Measurements from ENCODE around the gene EEF1G.

Gene EEF1G

DNA sequence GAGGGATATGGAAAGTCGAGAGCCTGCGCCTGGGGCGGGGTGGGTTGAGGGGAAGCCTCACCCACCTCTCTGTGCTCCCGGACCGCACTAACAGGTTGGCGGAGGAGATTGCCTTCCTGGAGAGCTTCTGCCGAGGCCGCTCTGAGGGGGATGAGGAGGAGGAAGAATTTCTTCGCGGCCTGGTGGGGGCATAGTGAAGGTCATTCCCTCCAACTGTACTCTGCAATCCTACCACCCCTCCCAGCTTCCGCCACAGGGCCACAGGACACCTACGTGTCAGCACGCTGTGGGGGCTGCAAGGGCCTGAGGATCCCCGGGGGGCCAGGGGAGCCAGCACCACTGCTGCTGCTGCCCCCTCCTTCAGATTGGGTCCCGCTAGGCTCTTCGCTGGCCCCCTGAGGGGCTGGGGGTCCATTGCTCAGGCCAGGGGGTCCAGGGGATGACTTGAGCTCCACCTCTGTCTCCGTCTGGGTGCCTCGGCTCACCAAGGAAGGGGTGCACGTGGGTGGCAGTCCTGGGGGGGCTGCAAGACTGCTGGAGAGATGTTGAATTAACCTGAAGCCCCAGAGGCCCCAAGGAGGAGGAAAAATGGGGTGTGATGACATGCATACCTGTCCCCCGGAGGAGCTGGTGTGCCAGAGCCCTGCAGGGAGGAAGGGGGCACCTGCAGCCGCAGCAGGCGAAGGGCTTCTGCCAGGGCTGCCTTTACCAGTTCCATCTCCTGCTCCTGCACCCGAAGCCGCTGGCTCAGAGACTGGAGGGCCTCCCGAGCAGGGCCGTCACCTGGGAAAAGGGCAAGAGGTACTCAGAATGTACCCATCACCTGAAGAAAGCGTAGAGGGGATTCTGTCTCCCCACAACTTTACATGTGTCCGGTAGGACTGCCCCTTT is 37.4 kb upstream of the EEF1G start:
- CTCF ChIA-PET: interaction anchor here (0.5 to 1.8 kb wide), 12 partner anchors 9 to 459 kb away, joined by 3 to 16 read pairs (median 4); partner anchors contain the start of genes MTA2 and TUT1
- DNase-seq (ENCODE audit: extremely low spot score): no peak
- TF ChIP-seq CTBP1 (IDR thresholded peaks at IDR 0.05; ENCODE audit: borderline replicate concordance) (no peak), HDGF (IDR thresholded peaks at IDR 0.05; ENCODE audit: borderline replicate concordance) (no peak), TARDBP (IDR thresholded peaks at IDR 0.05) (no peak), SUZ12 (IDR thresholded peaks at IDR 0.05) (no peak), ZNF384 (IDR thresholded peaks at IDR 0.05) (no peak), L3MBTL2 (conservative IDR thresholded peaks at IDR 0.05) (no peak)
- POLR2A ChIA-PET: interaction anchor here (0.9 to 3.0 kb wide), 16 partner anchors 9 to 230 kb away, joined by 3 to 21 read pairs (median 6); partner anchors contain the start of genes B3GAT3, C11orf98, CSKMT and GANAB

DNA sequence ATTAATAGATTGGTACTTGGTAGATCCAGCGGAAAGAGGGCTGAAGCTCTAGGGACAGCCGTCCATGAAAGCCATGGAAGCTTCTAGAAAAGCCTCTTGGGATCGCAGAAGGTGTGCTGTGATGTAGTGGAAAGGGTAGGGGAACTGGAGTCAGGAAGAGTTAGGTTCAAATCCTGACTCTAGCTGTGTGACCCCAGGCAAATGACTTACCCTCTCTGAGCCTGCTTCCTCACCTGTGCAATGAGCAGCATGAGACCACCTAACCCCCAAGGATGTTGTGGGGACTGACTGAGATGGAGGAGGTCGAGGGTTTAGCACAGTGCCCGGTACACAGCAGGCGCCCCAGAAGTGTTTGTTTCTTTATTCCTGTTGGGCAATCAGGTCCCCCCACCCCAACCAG is 36.7 kb upstream of the EEF1G start:
- TF ChIP-seq LEF1 (IDR thresholded peaks at IDR 0.05; ENCODE audit: borderline replicate concordance) (no peak), FOXA1 (IDR thresholded peaks at IDR 0.05) (no peak), FOXM1 (IDR thresholded peaks at IDR 0.05; ENCODE audit: borderline replicate concordance) (0 out of 2 replicates have a peak, but pooled peaks have one; percentile 10)
- no peak for DNase-seq (ENCODE audit: extremely low spot score)
- CTCF ChIA-PET: interaction anchor here (1.0 to 1.8 kb wide), 3 partner anchors 9 to 19 kb away, joined by 3 to 16 read pairs (median 4); partner anchors contain the start of gene TUT1
- POLR2A ChIA-PET: interaction anchor here (0.9 to 2.3 kb wide), 5 partner anchors 10 to 79 kb away, joined by 3 to 10 read pairs (median 8); partner anchors contain the start of genes GANAB, LRRN4CL and TUT1

DNA sequence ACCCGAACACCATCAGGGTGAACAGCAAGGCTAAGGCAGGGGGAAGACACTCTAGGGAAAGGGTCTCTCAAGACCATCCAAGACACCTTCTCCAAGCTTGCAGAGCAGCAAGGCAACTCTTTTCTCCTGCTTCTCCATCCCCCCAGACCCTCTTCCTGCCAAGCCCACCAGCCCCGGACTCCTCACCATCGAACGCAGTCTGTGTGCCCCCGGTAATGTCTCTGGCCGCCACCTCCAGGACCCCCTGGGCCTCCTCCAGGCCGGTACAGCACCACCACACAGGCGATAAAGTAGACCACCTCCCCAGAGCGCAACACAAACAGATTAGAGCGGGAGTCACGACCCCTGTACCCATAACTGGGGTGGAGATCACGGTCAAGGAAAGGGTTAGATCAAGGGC is 35.1 kb upstream of the EEF1G start:
- TF ChIP-seq ZNF384 (IDR thresholded peaks at IDR 0.05) (no peak), SP1 (IDR thresholded peaks at IDR 0.05) (no peak), CTBP1 (IDR thresholded peaks at IDR 0.05; ENCODE audit: borderline replicate concordance) (no peak), L3MBTL2 (conservative IDR thresholded peaks at IDR 0.05) (no peak), BHLHE40 (IDR thresholded peaks at IDR 0.05; ENCODE audit: borderline replicate concordance) (no peak), FOXM1 (IDR thresholded peaks at IDR 0.05; ENCODE audit: borderline replicate concordance) (no peak), FOXK2 (IDR thresholded peaks at IDR 0.05) (no peak), LEF1 (IDR thresholded peaks at IDR 0.05; ENCODE audit: borderline replicate concordance) (no peak), TARDBP (IDR thresholded peaks at IDR 0.05) (no peak), FOXA1 (IDR thresholded peaks at IDR 0.05) (no peak), NFRKB (IDR thresholded peaks at IDR 0.05) (no peak), ELF4 (IDR thresholded peaks at IDR 0.05) (no peak), SUZ12 (IDR thresholded peaks at IDR 0.05) (no peak), HDGF (IDR thresholded peaks at IDR 0.05; ENCODE audit: borderline replicate concordance) (no peak), ARNT (IDR thresholded peaks at IDR 0.05) (no peak)
- TF ChIP-seq, protein P1, sequence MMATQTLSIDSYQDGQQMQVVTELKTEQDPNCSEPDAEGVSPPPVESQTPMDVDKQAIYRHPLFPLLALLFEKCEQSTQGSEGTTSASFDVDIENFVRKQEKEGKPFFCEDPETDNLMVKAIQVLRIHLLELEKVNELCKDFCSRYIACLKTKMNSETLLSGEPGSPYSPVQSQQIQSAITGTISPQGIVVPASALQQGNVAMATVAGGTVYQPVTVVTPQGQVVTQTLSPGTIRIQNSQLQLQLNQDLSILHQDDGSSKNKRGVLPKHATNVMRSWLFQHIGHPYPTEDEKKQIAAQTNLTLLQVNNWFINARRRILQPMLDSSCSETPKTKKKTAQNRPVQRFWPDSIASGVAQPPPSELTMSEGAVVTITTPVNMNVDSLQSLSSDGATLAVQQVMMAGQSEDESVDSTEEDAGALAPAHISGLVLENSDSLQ (IDR thresholded peaks at IDR 0.05): no peak
- ChIA-PET CTCF (no interaction called here), POLR2A (interaction anchor here (1.7 to 2.3 kb wide), 2 partner anchors 17 to 153 kb away, joined by 4 to 10 read pairs; partner anchors contain the start of genes POLR2G and TUT1)
- DNase-seq (ENCODE audit: extremely low spot score): no peak

DNA sequence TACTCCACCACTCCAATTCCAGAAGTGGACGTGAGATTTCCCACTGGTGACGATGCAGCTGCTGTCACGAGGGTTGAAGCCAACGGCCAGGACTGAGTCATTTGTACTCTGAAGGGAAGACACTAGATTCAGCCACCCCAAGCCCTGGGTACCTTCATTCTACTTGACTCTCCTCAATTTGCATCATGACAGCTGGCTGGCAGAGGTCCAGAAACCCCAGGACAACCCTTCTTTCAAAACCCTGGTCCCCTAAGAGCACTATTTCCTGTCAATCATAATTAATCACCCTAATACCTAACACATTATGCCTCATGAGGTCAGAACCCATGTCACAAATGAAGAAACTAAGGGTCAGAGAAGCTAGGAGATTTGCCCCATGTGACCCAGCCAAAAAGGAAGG is 34.0 kb upstream of the EEF1G start:
- no peak for TF ChIP-seq CTBP1 (IDR thresholded peaks at IDR 0.05; ENCODE audit: borderline replicate concordance)
- TF ChIP-seq, protein P1 (IDR thresholded peaks at IDR 0.05): peak; percentile 60
- DNase-seq (ENCODE audit: extremely low spot score): no peak
- ChIA-PET CTCF (interaction anchor here (0.7 kb wide), 1 partner anchor 87 kb away, joined by 3 read pairs; no protein-coding TSS in a partner anchor), POLR2A (interaction anchor here (1.1 to 1.7 kb wide), 3 partner anchors 16 to 154 kb away, joined by 3 to 4 read pairs (median 4); partner anchors contain the start of genes INTS5, POLR2G and TUT1)

DNA sequence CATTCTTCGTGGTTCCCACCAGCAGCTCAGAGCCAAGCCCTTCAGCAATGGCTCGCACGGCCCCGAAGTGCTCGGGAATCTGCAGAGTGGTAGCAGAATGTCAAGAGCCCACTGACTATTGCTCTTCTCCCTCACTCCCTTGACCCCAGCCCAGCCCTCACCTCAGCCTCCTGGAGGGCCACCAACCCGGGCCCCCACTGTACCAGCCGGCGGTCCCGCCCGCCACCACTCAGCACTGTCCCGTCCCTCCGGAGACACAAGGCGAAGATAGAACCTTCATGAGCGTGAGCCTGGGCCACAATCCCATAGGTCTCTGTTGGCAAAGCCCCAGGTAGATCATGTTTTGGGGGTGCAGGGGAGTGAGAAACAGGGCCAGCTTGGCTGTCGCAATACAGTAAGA is 32.2 kb upstream of the EEF1G start:
- no peak for TF ChIP-seq LEF1 (IDR thresholded peaks at IDR 0.05; ENCODE audit: borderline replicate concordance)
- no peak for TF ChIP-seq ELF4 (IDR thresholded peaks at IDR 0.05)
- no peak for TF ChIP-seq NFRKB (IDR thresholded peaks at IDR 0.05)
- no peak for TF ChIP-seq TARDBP (IDR thresholded peaks at IDR 0.05)
- no peak for TF ChIP-seq L3MBTL2 (conservative IDR thresholded peaks at IDR 0.05)
- TF ChIP-seq SP1 (IDR thresholded peaks at IDR 0.05): no peak
- no peak for TF ChIP-seq FOXM1 (IDR thresholded peaks at IDR 0.05; ENCODE audit: borderline replicate concordance)
- TF ChIP-seq ZNF384 (IDR thresholded peaks at IDR 0.05): no peak
- TF ChIP-seq, protein P1 (IDR thresholded peaks at IDR 0.05): no peak
- TF ChIP-seq FOXK2 (IDR thresholded peaks at IDR 0.05): no peak
- no peak for TF ChIP-seq SUZ12 (IDR thresholded peaks at IDR 0.05)
- no peak for TF ChIP-seq BHLHE40 (IDR thresholded peaks at IDR 0.05; ENCODE audit: borderline replicate concordance)
- TF ChIP-seq CTBP1 (IDR thresholded peaks at IDR 0.05; ENCODE audit: borderline replicate concordance): no peak
- ChIA-PET CTCF (interaction anchor here (0.6 kb wide), 1 partner anchor 66 kb away, joined by 3 read pairs; the partner anchor contains the start of gene LBHD1), POLR2A (interaction anchor here (1.3 to 4.3 kb wide), 2 partner anchors 14 to 17 kb away, joined by 3 to 30 read pairs; partner anchors contain the start of gene TUT1)

DNA sequence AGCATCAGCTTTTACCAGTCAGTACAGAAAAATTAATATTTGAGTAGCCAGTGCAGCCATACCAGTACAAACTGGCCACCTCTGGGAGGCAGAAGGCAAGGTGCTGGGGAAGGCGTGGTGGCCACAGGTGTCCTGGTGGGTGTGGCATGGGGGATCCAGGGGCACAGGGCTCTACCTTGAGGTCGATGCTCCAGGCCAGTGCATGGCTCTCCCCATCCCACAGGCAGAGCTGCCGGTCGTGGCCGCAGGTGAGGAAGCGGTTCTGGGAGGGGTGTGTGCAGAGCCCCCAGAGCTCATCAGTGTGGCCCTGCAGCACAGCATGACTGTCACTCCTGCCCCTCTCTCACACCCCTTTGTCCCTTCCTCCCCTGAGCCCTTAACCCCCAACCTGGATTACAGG is 31.8 kb upstream of the EEF1G start:
- POLR2A ChIA-PET: interaction anchor here (1.3 to 4.3 kb wide), 2 partner anchors 14 to 17 kb away, joined by 3 to 30 read pairs; partner anchors contain the start of gene TUT1
- no peak for DNase-seq (ENCODE audit: extremely low spot score)
- TF ChIP-seq ZNF384 (IDR thresholded peaks at IDR 0.05) (no peak), TARDBP (IDR thresholded peaks at IDR 0.05) (no peak), LEF1 (IDR thresholded peaks at IDR 0.05; ENCODE audit: borderline replicate concordance) (no peak), CTBP1 (IDR thresholded peaks at IDR 0.05; ENCODE audit: borderline replicate concordance) (no peak), FOXK2 (IDR thresholded peaks at IDR 0.05) (no peak), SP1 (IDR thresholded peaks at IDR 0.05) (no peak), FOXM1 (IDR thresholded peaks at IDR 0.05; ENCODE audit: borderline replicate concordance) (no peak)
- CTCF ChIA-PET: no interaction called here

More for the DNA sequence above, 32.2 kb upstream of the EEF1G start:
- no peak for DNase-seq (ENCODE audit: extremely low spot score)
